ENCODE results near the gene PDE4D.

PDE4D gene

DNA sequence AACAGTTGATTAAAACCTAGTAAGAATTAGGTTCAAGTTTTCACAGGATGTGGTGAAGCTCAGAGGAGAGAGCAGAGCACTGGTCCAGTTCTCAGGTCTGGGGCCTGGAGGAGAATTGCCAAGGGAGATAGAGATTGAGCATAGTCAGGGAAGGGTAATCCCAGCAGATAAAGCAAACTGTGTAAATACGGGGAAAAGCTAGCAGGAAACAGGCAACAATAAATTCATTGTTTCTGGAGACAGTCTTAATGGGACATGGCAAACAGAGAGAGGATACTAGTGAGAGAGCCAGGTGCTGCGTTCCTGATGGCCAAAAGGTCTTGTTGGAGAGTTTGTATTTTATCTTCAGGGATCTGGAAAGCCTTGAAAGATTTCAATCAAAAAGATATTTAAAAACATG, 333.0 kb downstream of the PDE4D start:
- DNase-seq (ENCODE audit: low spot score), result no peak
- TF ChIP-seq, protein P1, sequence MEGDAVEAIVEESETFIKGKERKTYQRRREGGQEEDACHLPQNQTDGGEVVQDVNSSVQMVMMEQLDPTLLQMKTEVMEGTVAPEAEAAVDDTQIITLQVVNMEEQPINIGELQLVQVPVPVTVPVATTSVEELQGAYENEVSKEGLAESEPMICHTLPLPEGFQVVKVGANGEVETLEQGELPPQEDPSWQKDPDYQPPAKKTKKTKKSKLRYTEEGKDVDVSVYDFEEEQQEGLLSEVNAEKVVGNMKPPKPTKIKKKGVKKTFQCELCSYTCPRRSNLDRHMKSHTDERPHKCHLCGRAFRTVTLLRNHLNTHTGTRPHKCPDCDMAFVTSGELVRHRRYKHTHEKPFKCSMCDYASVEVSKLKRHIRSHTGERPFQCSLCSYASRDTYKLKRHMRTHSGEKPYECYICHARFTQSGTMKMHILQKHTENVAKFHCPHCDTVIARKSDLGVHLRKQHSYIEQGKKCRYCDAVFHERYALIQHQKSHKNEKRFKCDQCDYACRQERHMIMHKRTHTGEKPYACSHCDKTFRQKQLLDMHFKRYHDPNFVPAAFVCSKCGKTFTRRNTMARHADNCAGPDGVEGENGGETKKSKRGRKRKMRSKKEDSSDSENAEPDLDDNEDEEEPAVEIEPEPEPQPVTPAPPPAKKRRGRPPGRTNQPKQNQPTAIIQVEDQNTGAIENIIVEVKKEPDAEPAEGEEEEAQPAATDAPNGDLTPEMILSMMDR (IDR thresholded peaks at IDR 0.05), result no peak
- Histone ChIP-seq H3K4me3 (no peak overlapping the region), H3K27ac (no peak overlapping the region)

DNA sequence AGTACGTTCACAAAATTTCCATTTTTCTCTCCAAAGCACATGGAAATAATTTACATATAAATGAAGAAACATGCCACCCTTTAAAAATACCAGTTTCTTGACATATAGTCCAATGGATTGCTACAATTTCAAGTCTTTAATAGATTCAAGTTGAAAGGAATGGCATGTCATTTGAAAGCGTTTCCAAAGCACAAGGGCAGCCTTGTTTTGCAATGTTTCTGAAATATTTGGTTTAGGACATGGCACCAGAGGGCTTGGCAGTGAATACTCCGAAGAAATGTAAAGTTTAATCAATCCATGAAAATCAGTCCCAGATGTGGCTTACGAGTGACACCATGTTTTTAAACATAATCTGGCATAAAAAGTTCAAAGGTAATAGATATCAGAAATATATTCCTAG, 333.7 kb downstream of the PDE4D start:
- Histone ChIP-seq H3K4me3 (no peak overlapping the region), H3K27ac (no peak overlapping the region)
- no peak for DNase-seq (ENCODE audit: low spot score)
- TF ChIP-seq, protein P1 (IDR thresholded peaks at IDR 0.05), result no peak

DNA sequence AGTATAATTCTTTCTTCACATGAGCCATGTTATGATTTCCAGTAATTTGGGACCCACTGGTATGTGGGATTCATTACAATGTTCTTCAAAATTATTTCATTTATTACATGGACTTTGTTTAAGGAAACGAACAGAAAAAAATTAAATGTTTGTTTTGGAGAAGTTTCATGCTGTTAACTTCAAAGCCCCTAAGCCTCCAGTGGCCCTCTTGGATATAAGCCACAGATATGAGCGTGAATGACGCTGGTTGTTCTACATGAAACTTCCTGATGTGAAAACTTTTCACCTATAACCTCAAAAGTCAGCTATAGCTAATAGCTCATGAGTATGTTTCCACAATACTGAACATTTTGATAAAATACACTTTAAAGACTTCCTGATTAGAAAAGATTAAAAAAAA, 334.2 kb downstream of the PDE4D start:
- no peak overlapping the region for H3K27ac ChIP-seq
- H3K4me3 ChIP-seq, result no peak overlapping the region
- TF ChIP-seq, protein P1 (IDR thresholded peaks at IDR 0.05), result no peak
- no peak for DNase-seq (ENCODE audit: low spot score)

DNA sequence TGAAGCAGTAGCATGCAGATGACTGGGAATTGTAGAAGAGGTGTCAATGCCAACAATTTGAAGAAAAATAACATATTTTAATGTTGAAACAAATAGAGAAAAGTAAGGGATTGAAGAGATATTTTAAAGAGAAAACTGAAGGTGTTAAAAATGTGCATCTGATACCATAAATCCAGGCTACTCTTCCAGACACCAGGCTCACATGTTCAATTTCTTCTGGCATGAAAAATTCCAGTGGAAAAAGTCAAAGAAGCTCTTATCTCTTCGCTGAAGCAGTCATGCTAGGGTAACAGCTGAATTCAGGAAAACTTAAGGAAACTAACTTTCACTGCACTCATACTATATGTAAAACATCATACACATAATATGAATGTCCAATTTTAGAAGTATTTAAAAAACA, 335.0 kb downstream of the PDE4D start:
- Histone ChIP-seq H3K4me3 (no peak overlapping the region), H3K27ac (no peak overlapping the region)
- DNase-seq (ENCODE audit: low spot score), result no peak

DNA sequence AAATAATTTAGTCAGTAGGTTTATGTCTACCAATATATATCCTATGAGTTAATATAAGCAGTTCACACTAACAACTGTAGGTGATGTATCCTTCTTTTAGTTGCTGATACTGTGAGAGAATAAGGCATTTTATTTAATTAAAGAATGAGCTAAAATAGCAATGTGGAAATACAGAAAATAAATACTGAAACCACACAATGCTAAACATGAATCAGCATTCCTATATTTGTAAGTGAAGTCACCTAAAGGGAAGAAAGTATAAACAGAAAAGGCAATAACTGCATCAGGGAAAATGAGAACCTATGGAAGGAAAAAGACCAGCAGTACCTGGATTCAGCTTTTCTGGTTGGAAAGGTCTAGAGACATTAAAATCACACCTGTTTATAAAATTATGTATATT, 336.0 kb downstream of the PDE4D start:
- DNase-seq (ENCODE audit: low spot score), result no peak
- TF ChIP-seq, protein P1 (IDR thresholded peaks at IDR 0.05), result no peak
- Histone ChIP-seq H3K4me3 (no peak overlapping the region), H3K27ac (no peak overlapping the region)

More for the DNA sequence above, 335.0 kb downstream of the PDE4D start:
- TF ChIP-seq, protein P1 (IDR thresholded peaks at IDR 0.05), result no peak

DNA sequence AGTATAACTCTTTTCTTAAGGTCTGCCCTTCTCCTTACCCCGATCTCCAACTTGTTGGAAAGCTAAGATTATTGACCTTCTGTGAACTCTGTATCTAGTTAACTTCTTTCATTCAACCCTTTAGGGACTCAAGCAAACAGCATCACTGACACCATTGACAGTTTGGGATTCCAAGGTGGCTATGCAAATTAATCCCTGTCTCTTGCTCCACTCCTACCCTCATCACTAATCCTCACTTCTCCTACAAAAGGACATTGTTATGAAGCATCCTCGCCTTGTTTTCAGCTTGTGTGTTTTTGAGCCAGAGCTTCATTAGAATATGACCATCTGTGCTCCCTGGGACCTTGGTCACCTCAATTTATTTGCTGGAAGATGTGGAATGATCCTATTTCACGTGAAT, 337.9 kb downstream of the PDE4D start:
- H3K27ac ChIP-seq, result no peak overlapping the region

DNA sequence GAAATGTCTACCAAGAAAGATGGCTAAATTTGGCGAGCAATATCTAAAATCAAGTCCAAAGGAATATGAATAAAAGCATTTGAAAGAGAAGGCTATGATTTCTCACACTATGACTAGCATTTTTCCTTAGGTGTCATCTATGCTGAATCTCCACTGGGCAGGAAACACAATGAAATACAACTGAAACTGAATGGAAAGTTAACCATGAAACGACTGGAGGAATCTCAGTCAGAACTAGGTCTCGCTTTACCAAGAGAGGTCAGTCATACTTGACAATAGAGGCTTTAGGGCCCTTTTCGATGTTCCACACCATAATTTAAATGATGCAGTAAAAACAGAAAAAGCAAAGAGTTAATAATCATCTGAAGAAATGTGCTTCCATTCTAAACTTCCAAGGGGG, 339.0 kb downstream of the PDE4D start:
- TF ChIP-seq, protein P1 (IDR thresholded peaks at IDR 0.05), result no peak

More for the DNA sequence above, 337.9 kb downstream of the PDE4D start:
- H3K4me3 ChIP-seq, result no peak overlapping the region
- TF ChIP-seq, protein P1 (IDR thresholded peaks at IDR 0.05), result no peak
- DNase-seq (ENCODE audit: low spot score), result no peak

More for the DNA sequence above, 339.0 kb downstream of the PDE4D start:
- no peak for DNase-seq (ENCODE audit: low spot score)
- Histone ChIP-seq H3K4me3 (no peak overlapping the region), H3K27ac (no peak overlapping the region)
